HepG2 (cell line): ENCODE results near the gene CUL1. TPM values are rescaled to one million over a fixed set of nuclear protein-coding genes. Genes with fewer than 3 reads are reported as not detected.

Source experiments
- CCAR2 ChIP-seq: fragments of 200-400 bp; formaldehyde crosslinking; optimal IDR thresholded peaks from 2 replicates; pipeline ENCODE3; 2018; ENCODE audit warnings: low read depth, mild to moderate bottlenecking, low read length, moderate library complexity
- HES4 ChIP-seq: sonication (generic); formaldehyde crosslinking; IDR thresholded peaks from 2 replicates; pipeline ENCODE4 v1.9.0; 2021; ENCODE audit warnings: mild to moderate bottlenecking, missing genetic modification reagents, borderline replicate concordance
- HIVEP1 ChIP-seq: sonication (generic); formaldehyde crosslinking; IDR thresholded peaks from 2 replicates; pipeline ENCODE4 v1.4.0; 2020; ENCODE audit warnings: mild to moderate bottlenecking, missing genetic modification reagents
- ZNF317 ChIP-seq: sonication (generic); formaldehyde crosslinking; IDR thresholded peaks from 2 replicates; pipeline ENCODE4 v1.5.0; 2020; ENCODE audit warnings: mild to moderate bottlenecking, missing genetic modification reagents
- ZNF768 ChIP-seq: sonication (generic); formaldehyde crosslinking; IDR thresholded peaks from 2 replicates; pipeline ENCODE4 v1.4.0; 2020; ENCODE audit warnings: missing genetic modification reagents
- polyA plus RNA-seq, 8 experiments: library from polyadenylated mRNA; depleted of rRNA in 3 of 8; stranded (reverse) in 7 of 8; unstranded in 1 of 8; fragments of >200 nt; fragmentation: Illumina TruSeq in 4 of 8; extraction: Trizol in 4 of 8; gene quantifications; 2 replicates each; pipeline versions ENCODE4 v1.2.1 to v1.2.3, GENCODE V29; 2011 to 2016; ENCODE audit warnings: low read depth in 4 of 8, missing spikeins in 1 of 8, mixed read lengths in 1 of 8; ENCODE audit not compliant: insufficient read depth in 1 of 8
- total RNA-seq, 5 experiments: library from RNA; depleted of rRNA; stranded (reverse); fragments of >200 nt; fragmentation: Illumina TruSeq; extraction: Trizol; gene quantifications; 2 replicates each; pipeline ENCODE4 v1.2.3, GENCODE V29; 2016; ENCODE audit warnings: low read depth in 1 of 5
- TF ChIP-seq, protein P1 (sequence below): sonication (generic); formaldehyde crosslinking; IDR thresholded peaks from one replicate; pipeline ENCODE4 v1.5.1; 2020; ENCODE audit warnings: mild to moderate bottlenecking, missing genetic modification reagents; ENCODE audit errors: not compliant biosample characterization
- TF ChIP-seq, protein P2 (sequence below): IDR thresholded peaks from 2 replicates; pipeline ENCODE4 v1.6.1; 2018; ENCODE audit warnings: missing genetic modification reagents, mild to moderate bottlenecking, missing compliant biosample characterization
- TF ChIP-seq, protein P3 (sequence below): sonication (generic); formaldehyde crosslinking; IDR thresholded peaks from 2 replicates; pipeline ENCODE4 v1.5.0; 2020; ENCODE audit warnings: mild to moderate bottlenecking, missing genetic modification reagents
- TF ChIP-seq, protein P4 (sequence below): sonication (generic); formaldehyde crosslinking; IDR thresholded peaks from 2 replicates; pipeline ENCODE4 v1.4.0; 2020; ENCODE audit warnings: missing genetic modification reagents, borderline replicate concordance

The CUL1 gene
- total and polyA plus RNA-seq, 2 of the 13 experiments (the other 11 are each of a cell fraction or from before 2014, with no cell fraction given) = 30.1 to 45.9 TPM

DNA sequence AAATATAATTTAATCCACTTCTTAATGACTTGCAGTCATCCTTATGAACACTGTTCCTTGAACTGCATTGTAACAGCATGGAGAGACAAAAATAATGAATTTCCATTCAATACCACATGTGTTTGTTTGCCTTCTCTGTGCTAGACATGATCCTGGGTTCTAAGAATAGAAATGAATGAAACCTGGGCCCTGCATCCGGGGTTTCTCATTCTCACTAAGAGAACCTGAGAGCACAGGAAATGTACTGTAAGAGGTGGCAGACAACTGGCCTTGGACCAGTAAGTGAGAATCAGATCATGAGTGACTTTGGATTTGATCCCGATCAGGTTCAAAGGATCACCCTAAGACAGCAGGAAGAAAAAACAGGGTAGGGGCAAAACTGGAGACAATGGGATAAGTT, 37.2 kb upstream of the CUL1 start (continued):
- TF ChIP-seq, protein P1, sequence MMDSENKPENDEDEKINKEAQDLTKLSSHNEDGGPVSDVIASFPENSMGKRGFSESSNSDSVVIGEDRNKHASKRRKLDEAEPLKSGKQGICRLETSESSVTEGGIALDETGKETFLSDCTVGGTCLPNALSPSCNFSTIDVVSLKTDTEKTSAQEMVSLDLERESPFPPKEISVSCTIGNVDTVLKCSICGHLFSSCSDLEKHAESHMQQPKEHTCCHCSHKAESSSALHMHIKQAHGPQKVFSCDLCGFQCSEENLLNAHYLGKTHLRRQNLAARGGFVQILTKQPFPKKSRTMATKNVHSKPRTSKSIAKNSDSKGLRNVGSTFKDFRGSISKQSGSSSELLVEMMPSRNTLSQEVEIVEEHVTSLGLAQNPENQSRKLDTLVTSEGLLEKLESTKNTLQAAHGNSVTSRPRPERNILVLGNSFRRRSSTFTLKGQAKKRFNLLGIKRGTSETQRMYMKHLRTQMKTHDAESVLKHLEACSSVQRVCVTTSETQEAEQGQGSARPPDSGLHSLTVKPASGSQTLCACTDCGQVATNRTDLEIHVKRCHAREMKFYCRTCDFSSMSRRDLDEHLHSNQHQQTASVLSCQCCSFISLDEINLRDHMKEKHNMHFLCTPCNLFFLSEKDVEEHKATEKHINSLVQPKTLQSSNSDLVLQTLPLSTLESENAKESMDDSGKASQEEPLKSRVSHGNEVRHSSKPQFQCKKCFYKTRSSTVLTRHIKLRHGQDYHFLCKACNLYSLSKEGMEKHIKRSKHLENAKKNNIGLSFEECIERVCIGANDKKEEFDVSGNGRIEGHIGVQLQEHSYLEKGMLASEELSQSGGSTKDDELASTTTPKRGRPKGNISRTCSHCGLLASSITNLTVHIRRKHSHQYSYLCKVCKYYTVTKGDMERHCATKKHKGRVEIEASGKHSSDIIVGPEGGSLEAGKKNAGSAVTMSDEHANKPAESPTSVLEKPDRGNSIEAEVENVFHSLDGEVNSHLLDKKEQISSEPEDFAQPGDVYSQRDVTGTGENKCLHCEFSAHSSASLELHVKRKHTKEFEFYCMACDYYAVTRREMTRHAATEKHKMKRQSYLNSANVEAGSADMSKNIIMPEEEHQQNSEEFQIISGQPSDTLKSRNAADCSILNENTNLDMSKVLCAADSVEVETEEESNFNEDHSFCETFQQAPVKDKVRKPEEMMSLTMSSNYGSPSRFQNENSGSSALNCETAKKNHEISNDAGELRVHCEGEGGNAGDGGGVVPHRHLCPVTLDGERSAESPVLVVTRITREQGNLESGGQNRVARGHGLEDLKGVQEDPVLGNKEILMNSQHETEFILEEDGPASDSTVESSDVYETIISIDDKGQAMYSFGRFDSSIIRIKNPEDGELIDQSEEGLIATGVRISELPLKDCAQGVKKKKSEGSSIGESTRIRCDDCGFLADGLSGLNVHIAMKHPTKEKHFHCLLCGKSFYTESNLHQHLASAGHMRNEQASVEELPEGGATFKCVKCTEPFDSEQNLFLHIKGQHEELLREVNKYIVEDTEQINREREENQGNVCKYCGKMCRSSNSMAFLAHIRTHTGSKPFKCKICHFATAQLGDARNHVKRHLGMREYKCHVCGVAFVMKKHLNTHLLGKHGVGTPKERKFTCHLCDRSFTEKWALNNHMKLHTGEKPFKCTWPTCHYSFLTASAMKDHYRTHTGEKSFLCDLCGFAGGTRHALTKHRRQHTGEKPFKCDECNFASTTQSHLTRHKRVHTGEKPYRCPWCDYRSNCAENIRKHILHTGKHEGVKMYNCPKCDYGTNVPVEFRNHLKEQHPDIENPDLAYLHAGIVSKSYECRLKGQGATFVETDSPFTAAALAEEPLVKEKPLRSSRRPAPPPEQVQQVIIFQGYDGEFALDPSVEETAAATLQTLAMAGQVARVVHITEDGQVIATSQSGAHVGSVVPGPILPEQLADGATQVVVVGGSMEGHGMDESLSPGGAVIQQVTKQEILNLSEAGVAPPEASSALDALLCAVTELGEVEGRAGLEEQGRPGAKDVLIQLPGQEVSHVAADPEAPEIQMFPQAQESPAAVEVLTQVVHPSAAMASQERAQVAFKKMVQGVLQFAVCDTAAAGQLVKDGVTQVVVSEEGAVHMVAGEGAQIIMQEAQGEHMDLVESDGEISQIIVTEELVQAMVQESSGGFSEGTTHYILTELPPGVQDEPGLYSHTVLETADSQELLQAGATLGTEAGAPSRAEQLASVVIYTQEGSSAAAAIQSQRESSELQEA = no peak
- TF ChIP-seq, protein P2, sequence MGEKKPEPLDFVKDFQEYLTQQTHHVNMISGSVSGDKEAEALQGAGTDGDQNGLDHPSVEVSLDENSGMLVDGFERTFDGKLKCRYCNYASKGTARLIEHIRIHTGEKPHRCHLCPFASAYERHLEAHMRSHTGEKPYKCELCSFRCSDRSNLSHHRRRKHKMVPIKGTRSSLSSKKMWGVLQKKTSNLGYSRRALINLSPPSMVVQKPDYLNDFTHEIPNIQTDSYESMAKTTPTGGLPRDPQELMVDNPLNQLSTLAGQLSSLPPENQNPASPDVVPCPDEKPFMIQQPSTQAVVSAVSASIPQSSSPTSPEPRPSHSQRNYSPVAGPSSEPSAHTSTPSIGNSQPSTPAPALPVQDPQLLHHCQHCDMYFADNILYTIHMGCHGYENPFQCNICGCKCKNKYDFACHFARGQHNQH (CRISPR knock-in tag) = no peak
- TF ChIP-seq ZNF768 (CRISPR knock-in tag) (no peak), HES4 (no peak), CCAR2 (no peak), HIVEP1 (no peak), ZNF317 (CRISPR knock-in tag) (no peak)
- TF ChIP-seq, protein P3, sequence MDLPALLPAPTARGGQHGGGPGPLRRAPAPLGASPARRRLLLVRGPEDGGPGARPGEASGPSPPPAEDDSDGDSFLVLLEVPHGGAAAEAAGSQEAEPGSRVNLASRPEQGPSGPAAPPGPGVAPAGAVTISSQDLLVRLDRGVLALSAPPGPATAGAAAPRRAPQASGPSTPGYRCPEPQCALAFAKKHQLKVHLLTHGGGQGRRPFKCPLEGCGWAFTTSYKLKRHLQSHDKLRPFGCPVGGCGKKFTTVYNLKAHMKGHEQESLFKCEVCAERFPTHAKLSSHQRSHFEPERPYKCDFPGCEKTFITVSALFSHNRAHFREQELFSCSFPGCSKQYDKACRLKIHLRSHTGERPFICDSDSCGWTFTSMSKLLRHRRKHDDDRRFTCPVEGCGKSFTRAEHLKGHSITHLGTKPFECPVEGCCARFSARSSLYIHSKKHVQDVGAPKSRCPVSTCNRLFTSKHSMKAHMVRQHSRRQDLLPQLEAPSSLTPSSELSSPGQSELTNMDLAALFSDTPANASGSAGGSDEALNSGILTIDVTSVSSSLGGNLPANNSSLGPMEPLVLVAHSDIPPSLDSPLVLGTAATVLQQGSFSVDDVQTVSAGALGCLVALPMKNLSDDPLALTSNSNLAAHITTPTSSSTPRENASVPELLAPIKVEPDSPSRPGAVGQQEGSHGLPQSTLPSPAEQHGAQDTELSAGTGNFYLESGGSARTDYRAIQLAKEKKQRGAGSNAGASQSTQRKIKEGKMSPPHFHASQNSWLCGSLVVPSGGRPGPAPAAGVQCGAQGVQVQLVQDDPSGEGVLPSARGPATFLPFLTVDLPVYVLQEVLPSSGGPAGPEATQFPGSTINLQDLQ (CRISPR knock-in tag) = no peak
- TF ChIP-seq, protein P4, sequence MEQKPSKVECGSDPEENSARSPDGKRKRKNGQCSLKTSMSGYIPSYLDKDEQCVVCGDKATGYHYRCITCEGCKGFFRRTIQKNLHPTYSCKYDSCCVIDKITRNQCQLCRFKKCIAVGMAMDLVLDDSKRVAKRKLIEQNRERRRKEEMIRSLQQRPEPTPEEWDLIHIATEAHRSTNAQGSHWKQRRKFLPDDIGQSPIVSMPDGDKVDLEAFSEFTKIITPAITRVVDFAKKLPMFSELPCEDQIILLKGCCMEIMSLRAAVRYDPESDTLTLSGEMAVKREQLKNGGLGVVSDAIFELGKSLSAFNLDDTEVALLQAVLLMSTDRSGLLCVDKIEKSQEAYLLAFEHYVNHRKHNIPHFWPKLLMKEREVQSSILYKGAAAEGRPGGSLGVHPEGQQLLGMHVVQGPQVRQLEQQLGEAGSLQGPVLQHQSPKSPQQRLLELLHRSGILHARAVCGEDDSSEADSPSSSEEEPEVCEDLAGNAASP (CRISPR knock-in tag) = no peak
